ENCODE results near the gene VPS37B.

- TF ChIP-seq CTCF (IDR thresholded peaks at IDR 0.05) = no peak
- no peak for TF ChIP-seq POLR2A (IDR thresholded peaks at IDR 0.05)
Measured at GRCh38 chr12:122884860-122885259, 11.1 kb downstream of the VPS37B start.

Data from right lobe of liver (tissue), 4 donors.